Keratinocyte (primary cell): ENCODE results near the gene CDC14A. TPM values are rescaled to one million over a fixed set of nuclear protein-coding genes. Genes with fewer than 3 reads are reported as not detected.

Experiments used
- DNase-seq: peaks from one replicate; pipeline ENCODE4 v3.0.0-alpha.2; 2011; ENCODE audit warnings: low read depth, missing footprints, low spot score
- FAIRE-seq: peaks from 2 replicates; lab custom pipeline; 2011; peaks lifted over from hg19 to GRCh38; lab: Jason Lieb, UNC
- H2AFZ ChIP-seq: 2 replicates; pipeline ENCODE4 v1.6.0; 2012; ENCODE audit warnings: low read length, control low read depth, inconsistent platforms; ENCODE audit not compliant: control insufficient read depth
- H3K27ac ChIP-seq: 2 replicates; pipeline ENCODE4 v1.5.1; 2011; ENCODE audit warnings: low read length; ENCODE audit not compliant: control insufficient read depth, insufficient read depth
- H3K27me3 ChIP-seq: 3 replicates; pipeline ENCODE4 v1.6.0; 2011; ENCODE audit warnings: low read length; ENCODE audit not compliant: control insufficient read depth, insufficient read depth; ENCODE audit errors: extremely low read depth
- H3K36me3 ChIP-seq, 2 experiments: 2 replicates in 1 of 2; 3 replicates in 1 of 2; pipeline ENCODE4 v1.5.1; 2011; ENCODE audit warnings: low read length in 2 of 2, mild to moderate bottlenecking in 1 of 2; ENCODE audit not compliant: control insufficient read depth in 2 of 2, insufficient read depth in 2 of 2; ENCODE audit errors: extremely low read depth in 1 of 2
- H3K4me1 ChIP-seq: 3 replicates; pipeline ENCODE4 v1.5.1; 2011; ENCODE audit warnings: low read length; ENCODE audit not compliant: control insufficient read depth, insufficient read depth; ENCODE audit errors: extremely low read depth
- H3K4me2 ChIP-seq: 3 replicates; pipeline ENCODE4 v1.6.0; 2011; ENCODE audit warnings: low read depth, low read length; ENCODE audit not compliant: control insufficient read depth, insufficient read depth; ENCODE audit errors: extremely low read depth
- H3K4me3 ChIP-seq, 3 experiments: fragments of 200-600 bp in 1 of 3; sonication (generic) in 1 of 3; 2 replicates in 2 of 3; 3 replicates in 1 of 3; pipeline ENCODE4 v1.5.1; 2011 to 2016; ENCODE audit warnings: low read length in 3 of 3, mild to moderate bottlenecking in 3 of 3, control low read depth in 2 of 3, inconsistent platforms in 1 of 3, low read depth in 1 of 3, mixed read lengths in 1 of 3, mixed run types in 1 of 3, moderate library complexity in 1 of 3; ENCODE audit not compliant: control insufficient read depth in 2 of 3, insufficient read depth in 2 of 3; ENCODE audit errors: extremely low read depth in 1 of 3
- H3K79me2 ChIP-seq: 2 replicates; pipeline ENCODE4 v1.6.0; 2012; ENCODE audit warnings: low read length; ENCODE audit not compliant: control insufficient read depth, insufficient read depth
- H3K9ac ChIP-seq: 3 replicates; pipeline ENCODE4 v1.6.0; 2011; ENCODE audit warnings: low read length; ENCODE audit not compliant: control insufficient read depth, insufficient read depth; ENCODE audit errors: extremely low read depth
- H3K9me1 ChIP-seq: 3 replicates; pipeline ENCODE4 v1.6.0; 2011; ENCODE audit warnings: low read length; ENCODE audit not compliant: control insufficient read depth, insufficient read depth; ENCODE audit errors: extremely low read depth
- H3K9me3 ChIP-seq: 2 replicates; pipeline ENCODE4 v1.5.1; 2012; ENCODE audit warnings: low read depth, low read length; ENCODE audit not compliant: control insufficient read depth
- H4K20me1 ChIP-seq: 3 replicates; pipeline ENCODE4 v1.6.0; 2011; ENCODE audit warnings: low read length; ENCODE audit not compliant: control insufficient read depth, insufficient read depth; ENCODE audit errors: extremely low read depth
- EZH2 ChIP-seq: IDR thresholded peaks from one replicate; pipeline ENCODE4 v1.6.1; 2012; ENCODE audit warnings: inconsistent platforms, mild to moderate bottlenecking, low read length, moderate library complexity
- dilution Hi-C: fragments of 300-500 bp; cut with MboI; formaldehyde crosslinking; loops from one replicate; pipeline ENCODE4 v1.7.0; 2020; ENCODE audit warnings: low sequenced_read_pairs; ENCODE audit not compliant: extremely low pct_ligation_motif_present
- polyA plus RNA-seq, 5 experiments: library from polyadenylated mRNA; depleted of rRNA in 3 of 5; stranded (reverse) in 3 of 5; stranded (forward) in 1 of 5; unstranded in 1 of 5; fragments of >200 nt; gene quantifications; 1 replicate in 1 of 5; 2 replicates in 3 of 5; 3 replicates in 1 of 5; pipeline versions ENCODE4 v1.2.1 to v1.2.3, GENCODE V29; 2011 to 2012; ENCODE audit warnings: missing spikeins in 2 of 5, low read depth in 1 of 5, low replicate concordance in 1 of 5
- TF ChIP-seq, protein P1 (sequence below), 3 experiments: IDR thresholded peaks in 1 of 3; conservative IDR thresholded peaks in 1 of 3; optimal IDR thresholded peaks in 1 of 3; 2 replicates in 2 of 3; 3 replicates in 1 of 3; pipeline versions ENCODE3 to v1.5.1; 2011; ENCODE audit warnings: low read length in 3 of 3, mild to moderate bottlenecking in 3 of 3, moderate library complexity in 2 of 3, control low read depth in 1 of 3, inconsistent platforms in 1 of 3; ENCODE audit not compliant: insufficient read depth in 2 of 3; ENCODE audit errors: extremely low read depth in 1 of 3

Gene CDC14A
- polyA plus RNA-seq, 1 donor (not counting 4 experiments of a cell fraction or from before 2014, with no cell fraction given), result 2.2 TPM

DNA sequence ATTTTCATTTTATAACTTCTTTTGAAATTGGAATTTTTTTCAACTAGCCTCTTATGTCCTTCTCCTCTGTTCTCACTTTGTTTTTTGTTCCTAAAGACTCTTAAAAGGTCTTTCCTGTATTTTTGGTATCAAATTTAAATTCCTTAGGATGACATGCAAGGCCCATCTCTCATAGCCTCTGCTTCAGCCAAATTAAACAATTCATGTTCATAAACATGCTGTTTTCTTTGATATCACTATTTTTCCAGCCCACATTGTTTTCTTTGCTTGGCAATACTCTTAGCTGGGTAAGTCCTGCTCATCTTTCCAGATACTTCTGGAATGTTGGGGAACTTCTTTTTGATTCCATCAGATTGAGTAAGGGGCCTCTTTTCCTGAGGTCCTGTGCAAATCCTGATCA lies 129.9 kb downstream of the CDC14A start:
- no peak overlapping the region for H3K9ac ChIP-seq
- no peak overlapping the region for H3K27ac ChIP-seq
- no peaks in the 10 kb centered on the region for H3K9me1 ChIP-seq
- dilution Hi-C loops, result no loop called here
- FAIRE-seq (no peak), DNase-seq (no peak)
- no peaks in the 10 kb centered on the region for H4K20me1 ChIP-seq
- H3K36me3 ChIP-seq, result no peaks in the 10 kb centered on the region
- no peak overlapping the region for H3K4me2 ChIP-seq
- no peak overlapping the region for H2AFZ ChIP-seq
- no peaks in the 10 kb centered on the region for H3K27me3 ChIP-seq
- no peak overlapping the region for H3K4me3 ChIP-seq
- H3K9me3 ChIP-seq, result no peaks in the 10 kb centered on the region
- TF ChIP-seq, protein P1, sequence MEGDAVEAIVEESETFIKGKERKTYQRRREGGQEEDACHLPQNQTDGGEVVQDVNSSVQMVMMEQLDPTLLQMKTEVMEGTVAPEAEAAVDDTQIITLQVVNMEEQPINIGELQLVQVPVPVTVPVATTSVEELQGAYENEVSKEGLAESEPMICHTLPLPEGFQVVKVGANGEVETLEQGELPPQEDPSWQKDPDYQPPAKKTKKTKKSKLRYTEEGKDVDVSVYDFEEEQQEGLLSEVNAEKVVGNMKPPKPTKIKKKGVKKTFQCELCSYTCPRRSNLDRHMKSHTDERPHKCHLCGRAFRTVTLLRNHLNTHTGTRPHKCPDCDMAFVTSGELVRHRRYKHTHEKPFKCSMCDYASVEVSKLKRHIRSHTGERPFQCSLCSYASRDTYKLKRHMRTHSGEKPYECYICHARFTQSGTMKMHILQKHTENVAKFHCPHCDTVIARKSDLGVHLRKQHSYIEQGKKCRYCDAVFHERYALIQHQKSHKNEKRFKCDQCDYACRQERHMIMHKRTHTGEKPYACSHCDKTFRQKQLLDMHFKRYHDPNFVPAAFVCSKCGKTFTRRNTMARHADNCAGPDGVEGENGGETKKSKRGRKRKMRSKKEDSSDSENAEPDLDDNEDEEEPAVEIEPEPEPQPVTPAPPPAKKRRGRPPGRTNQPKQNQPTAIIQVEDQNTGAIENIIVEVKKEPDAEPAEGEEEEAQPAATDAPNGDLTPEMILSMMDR (optimal IDR thresholded peaks at IDR 0.05 in 1 of 3, IDR thresholded peaks at IDR 0.05 in 1 of 3, conservative IDR thresholded peaks at IDR 0.05 in 1 of 3; ENCODE audit: extremely low read depth in 1 of 3, insufficient read depth in 2 of 3, low read length in 3 of 3), result no peak
- TF ChIP-seq EZH2, result no peak
- H3K4me1 ChIP-seq, result no peaks in the 10 kb centered on the region
- H3K79me2 ChIP-seq, result no peaks in the 10 kb centered on the region

DNA sequence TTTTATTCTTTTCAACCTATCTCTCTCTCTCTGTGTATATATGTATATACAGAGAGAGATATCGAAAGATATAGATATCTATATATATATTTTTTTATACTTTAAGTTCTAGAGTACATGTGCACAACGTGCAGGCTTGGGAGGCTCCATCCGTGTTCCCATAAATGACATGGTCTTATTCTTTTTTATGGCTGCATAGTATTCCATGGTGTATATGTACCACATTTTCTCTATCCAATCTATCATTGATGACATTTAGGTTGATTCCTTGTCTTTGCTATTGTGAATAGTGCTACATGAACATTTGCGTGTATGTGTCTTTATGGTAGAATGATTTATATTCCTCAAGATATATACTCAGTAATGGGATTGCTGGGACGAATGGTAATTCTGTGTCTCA lies 130.4 kb downstream of the CDC14A start:
- FAIRE-seq, result no peak
- Histone ChIP-seq H3K4me2 (no peak overlapping the region), H3K27me3 (no peaks in the 10 kb centered on the region), H3K4me1 (no peaks in the 10 kb centered on the region), H4K20me1 (no peaks in the 10 kb centered on the region), H3K36me3 (no peaks in the 10 kb centered on the region), H3K27ac (no peak overlapping the region), H3K9ac (no peak overlapping the region), H3K9me3 (no peaks in the 10 kb centered on the region), H3K4me3 (no peak overlapping the region), H3K9me1 (no peaks in the 10 kb centered on the region), H2AFZ (no peak overlapping the region), H3K79me2 (no peaks in the 10 kb centered on the region)
- DNase-seq, result no peak
- TF ChIP-seq, protein P1 (optimal IDR thresholded peaks at IDR 0.05 in 1 of 3, IDR thresholded peaks at IDR 0.05 in 1 of 3, conservative IDR thresholded peaks at IDR 0.05 in 1 of 3; ENCODE audit: extremely low read depth in 1 of 3, insufficient read depth in 2 of 3, low read length in 3 of 3), result no peak
- no peak for TF ChIP-seq EZH2
- dilution Hi-C loops, result no loop called here
